Neutrophil (primary cell): ENCODE results near the gene RAPGEF2.

Experiments used
- H3K27ac ChIP-seq: fragments of 200-600 bp; sonication (generic); 2 replicates; pipeline ENCODE4 v1.5.1; 2016; ENCODE audit warnings: mild to moderate bottlenecking, moderate library complexity
- H3K27me3 ChIP-seq: fragments of 200-600 bp; sonication (generic); 2 replicates; pipeline ENCODE4 v1.6.0; 2016; ENCODE audit warnings: mild to moderate bottlenecking
- H3K36me3 ChIP-seq: fragments of 200-600 bp; sonication (generic); 2 replicates; pipeline ENCODE4 v1.5.1; 2017
- H3K4me1 ChIP-seq, 2 experiments: fragments of 200-600 bp in 1 of 2; sonication (generic) in 1 of 2; 1 replicate in 1 of 2; 2 replicates in 1 of 2; pipeline versions ENCODE4 v1.5.1 to v1.6.1; 2013 to 2016; ENCODE audit warnings: low read depth in 1 of 2, low read length in 1 of 2, mild to moderate bottlenecking in 1 of 2, moderate library complexity in 1 of 2; ENCODE audit not compliant: control insufficient read depth in 1 of 2, insufficient read depth in 1 of 2
- H3K4me3 ChIP-seq, 2 experiments: fragments of 200-600 bp in 1 of 2; sonication (generic) in 1 of 2; 1 replicate in 1 of 2; 2 replicates in 1 of 2; pipeline ENCODE4 v1.5.1; 2013 to 2016; ENCODE audit warnings: low read depth in 1 of 2, low read length in 1 of 2, mild to moderate bottlenecking in 1 of 2, moderate library complexity in 1 of 2
- H3K9me3 ChIP-seq: fragments of 200-600 bp; sonication (generic); 2 replicates; pipeline ENCODE4 v1.5.1; 2016
- TF ChIP-seq, protein P1 (sequence below): fragments of 200-600 bp; sonication (generic); IDR thresholded peaks from 2 replicates; pipeline ENCODE4 v1.5.1; 2016; ENCODE audit warnings: antibody characterized with exemption

RAPGEF2 gene

GRCh38 chr4:159334461-159334860 is 231.6 kb downstream of the RAPGEF2 start:
- no peak overlapping the region for H3K4me3 ChIP-seq
- peaks cover 50% of the 10 kb centered on the region for H3K36me3 ChIP-seq
- no peaks in the 10 kb centered on the region for H3K4me1 ChIP-seq
- no peak overlapping the region for H3K27ac ChIP-seq
- TF ChIP-seq, protein P1, sequence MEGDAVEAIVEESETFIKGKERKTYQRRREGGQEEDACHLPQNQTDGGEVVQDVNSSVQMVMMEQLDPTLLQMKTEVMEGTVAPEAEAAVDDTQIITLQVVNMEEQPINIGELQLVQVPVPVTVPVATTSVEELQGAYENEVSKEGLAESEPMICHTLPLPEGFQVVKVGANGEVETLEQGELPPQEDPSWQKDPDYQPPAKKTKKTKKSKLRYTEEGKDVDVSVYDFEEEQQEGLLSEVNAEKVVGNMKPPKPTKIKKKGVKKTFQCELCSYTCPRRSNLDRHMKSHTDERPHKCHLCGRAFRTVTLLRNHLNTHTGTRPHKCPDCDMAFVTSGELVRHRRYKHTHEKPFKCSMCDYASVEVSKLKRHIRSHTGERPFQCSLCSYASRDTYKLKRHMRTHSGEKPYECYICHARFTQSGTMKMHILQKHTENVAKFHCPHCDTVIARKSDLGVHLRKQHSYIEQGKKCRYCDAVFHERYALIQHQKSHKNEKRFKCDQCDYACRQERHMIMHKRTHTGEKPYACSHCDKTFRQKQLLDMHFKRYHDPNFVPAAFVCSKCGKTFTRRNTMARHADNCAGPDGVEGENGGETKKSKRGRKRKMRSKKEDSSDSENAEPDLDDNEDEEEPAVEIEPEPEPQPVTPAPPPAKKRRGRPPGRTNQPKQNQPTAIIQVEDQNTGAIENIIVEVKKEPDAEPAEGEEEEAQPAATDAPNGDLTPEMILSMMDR: no peak
- H3K27me3 ChIP-seq: no peaks in the 10 kb centered on the region
- no peaks in the 10 kb centered on the region for H3K9me3 ChIP-seq

DNA sequence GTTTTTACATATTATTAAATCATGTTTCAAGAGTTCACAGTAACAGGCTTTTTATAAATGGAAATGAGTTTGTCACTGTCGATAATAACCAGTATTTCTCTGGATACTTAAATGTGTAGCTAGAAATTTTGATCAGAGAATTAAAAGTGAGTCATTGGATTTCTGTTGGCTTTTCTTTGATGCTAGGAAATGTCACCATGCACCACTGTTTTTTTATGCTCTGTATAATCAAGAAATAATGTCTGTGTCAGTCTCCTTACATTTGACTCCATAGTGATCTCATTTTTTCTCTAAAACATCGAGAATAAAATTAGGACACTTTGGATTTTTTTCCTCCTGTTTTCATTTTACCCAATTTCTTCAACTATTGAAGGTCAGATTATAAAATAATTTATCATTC is 234.2 kb downstream of the RAPGEF2 start:
- H3K9me3 ChIP-seq: no peaks in the 10 kb centered on the region

DNA sequence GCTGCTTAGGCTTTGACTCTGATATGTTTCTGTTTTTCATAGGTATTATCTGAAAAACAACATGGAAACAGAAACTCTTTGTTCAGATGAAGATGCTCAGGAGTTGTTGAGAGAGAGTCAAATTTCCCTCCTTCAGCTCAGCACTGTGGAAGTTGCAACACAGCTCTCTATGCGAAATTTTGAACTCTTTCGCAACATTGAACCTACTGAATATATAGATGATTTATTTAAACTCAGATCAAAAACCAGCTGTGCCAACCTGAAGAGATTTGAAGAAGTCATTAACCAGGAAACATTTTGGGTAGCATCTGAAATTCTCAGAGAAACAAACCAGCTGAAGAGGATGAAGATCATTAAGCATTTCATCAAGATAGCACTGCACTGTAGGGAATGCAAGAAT is 238.6 kb downstream of the RAPGEF2 start:
- no peaks in the 10 kb centered on the region for H3K27me3 ChIP-seq
- H3K9me3 ChIP-seq: no peaks in the 10 kb centered on the region
- H3K4me1 ChIP-seq: no peaks in the 10 kb centered on the region
- TF ChIP-seq, protein P1: no peak
- peaks cover 71% of the 10 kb centered on the region for H3K36me3 ChIP-seq
- H3K4me3 ChIP-seq: no peak overlapping the region
- no peak overlapping the region for H3K27ac ChIP-seq

More for the DNA sequence above, 234.2 kb downstream of the RAPGEF2 start:
- Histone ChIP-seq H3K4me1 (no peaks in the 10 kb centered on the region), H3K27me3 (no peaks in the 10 kb centered on the region), H3K36me3 (peaks cover 42% of the 10 kb centered on the region), H3K4me3 (no peak overlapping the region), H3K27ac (no peak overlapping the region)
- TF ChIP-seq, protein P1: no peak

DNA sequence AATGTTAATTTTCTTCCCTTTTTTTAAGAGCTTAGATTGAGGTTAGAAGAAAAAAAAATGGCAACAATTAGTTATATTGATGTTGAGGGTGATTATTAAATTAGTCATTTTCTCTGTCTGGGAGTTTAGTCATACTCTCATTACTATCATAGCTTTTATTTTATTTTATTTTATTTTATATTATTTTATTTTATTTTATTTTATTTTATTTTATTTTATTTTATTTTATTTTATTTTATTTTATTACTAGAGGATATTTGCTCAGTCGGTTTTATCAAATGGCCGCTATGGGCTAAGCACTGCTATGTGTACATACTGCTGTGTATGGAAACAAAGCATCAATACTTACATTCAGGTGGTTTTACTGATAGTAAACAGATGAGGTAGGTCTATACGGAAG is 239.5 kb downstream of the RAPGEF2 start:
- no peaks in the 10 kb centered on the region for H3K4me1 ChIP-seq
- H3K4me3 ChIP-seq: no peak overlapping the region
- H3K27ac ChIP-seq: no peak overlapping the region
- peaks cover 80% of the 10 kb centered on the region for H3K36me3 ChIP-seq
- no peaks in the 10 kb centered on the region for H3K27me3 ChIP-seq
- H3K9me3 ChIP-seq: no peaks in the 10 kb centered on the region
- TF ChIP-seq, protein P1: no peak

GRCh38 chr4:159343116-159343515 is 240.2 kb downstream of the RAPGEF2 start:
- Histone ChIP-seq H3K27me3 (no peaks in the 10 kb centered on the region), H3K9me3 (no peaks in the 10 kb centered on the region), H3K36me3 (peaks cover 87% of the 10 kb centered on the region), H3K27ac (no peak overlapping the region), H3K4me3 (no peak overlapping the region), H3K4me1 (no peaks in the 10 kb centered on the region)
- TF ChIP-seq, protein P1: no peak

DNA sequence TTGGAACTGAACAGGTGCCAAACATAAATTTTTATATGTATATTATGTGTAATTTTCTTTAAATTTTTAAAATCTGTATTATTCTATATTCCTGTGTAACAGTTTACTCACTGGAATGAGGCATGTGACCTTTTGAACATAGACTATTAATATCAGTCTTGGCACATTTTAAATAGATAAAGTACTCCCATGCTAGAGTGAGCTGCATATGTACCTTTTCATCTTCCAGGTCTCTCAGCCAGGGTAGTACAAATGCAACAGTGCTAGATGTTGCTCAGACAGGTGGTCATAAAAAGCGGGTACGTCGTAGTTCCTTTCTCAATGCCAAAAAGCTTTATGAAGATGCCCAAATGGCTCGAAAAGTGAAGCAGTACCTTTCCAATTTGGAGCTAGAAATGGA is 242.0 kb downstream of the RAPGEF2 start:
- no peaks in the 10 kb centered on the region for H3K4me1 ChIP-seq
- H3K9me3 ChIP-seq: no peaks in the 10 kb centered on the region
- no peak overlapping the region for H3K27ac ChIP-seq
- no peak overlapping the region for H3K4me3 ChIP-seq
- H3K36me3 ChIP-seq: peaks cover 82% of the 10 kb centered on the region
- TF ChIP-seq, protein P1: no peak
- no peaks in the 10 kb centered on the region for H3K27me3 ChIP-seq
